ENCODE data around the gene CDH26.
A peak's percentile ranks its signal among the peaks of the same experiment; 100 is the strongest.
"Not testable (repeated sequence)": the region's sequence is repeated elsewhere in the genome, so short reads cannot be mapped to it uniquely, and the experiment has no call there.

Gene CDH26

DNA sequence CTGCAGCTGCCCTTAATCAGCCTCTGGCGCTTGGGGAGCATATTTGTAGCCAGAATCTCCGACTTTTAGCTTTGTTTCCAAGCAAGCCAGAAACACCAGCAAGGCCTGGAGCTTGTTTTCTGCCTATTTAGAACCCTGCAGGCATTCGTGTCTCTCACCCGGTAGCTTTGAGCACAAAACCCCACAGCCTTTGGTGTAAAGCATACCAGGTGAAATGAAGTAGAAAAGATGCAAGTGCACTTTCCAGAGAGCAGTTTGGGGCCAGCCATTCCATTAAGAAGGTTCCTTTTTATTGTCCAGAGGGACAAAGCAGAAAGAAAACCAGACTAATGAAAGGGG is 17.3 kb upstream of the CDH26 start:
- DNase-seq, result no peak

DNA sequence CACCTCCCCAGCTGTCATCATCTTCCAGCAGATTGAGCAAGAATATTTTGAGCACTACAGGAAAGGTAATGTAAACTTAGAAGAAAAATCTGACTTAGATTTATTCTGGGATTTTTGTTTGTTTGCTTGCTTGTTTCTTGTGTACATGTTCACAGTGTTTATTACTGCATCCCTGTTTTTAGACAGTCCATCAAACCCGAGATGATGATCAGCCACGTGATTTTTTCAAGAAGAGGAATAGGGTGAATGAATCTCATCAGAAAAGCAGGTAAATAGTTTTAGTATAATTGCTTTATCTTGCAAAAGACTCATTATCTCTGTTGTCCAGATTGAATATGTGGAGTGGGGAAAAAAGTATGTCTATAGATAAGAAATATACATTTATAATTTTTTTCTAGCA is 16.0 kb upstream of the CDH26 start:
- no peak for DNase-seq

DNA sequence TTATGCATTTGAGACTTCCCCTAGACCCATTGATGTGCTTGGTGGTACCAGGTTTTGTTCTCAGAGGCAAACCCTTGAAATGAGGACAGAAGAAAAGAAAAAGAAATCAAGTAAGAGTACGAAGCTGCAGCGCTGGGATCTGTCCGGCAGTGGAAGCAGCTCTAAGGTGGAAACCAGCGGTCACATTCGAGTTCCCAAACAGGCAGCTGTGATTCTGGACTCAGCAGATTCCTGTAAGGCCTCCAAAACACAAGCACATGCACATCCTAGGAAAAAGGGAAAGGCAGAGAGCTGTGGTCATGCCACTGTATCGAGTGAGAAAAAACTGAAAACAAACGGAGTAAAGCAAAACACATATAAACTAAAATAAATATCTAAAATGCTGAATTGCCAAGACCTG is 13.5 kb upstream of the CDH26 start:
- DNase-seq, result no peak

DNA sequence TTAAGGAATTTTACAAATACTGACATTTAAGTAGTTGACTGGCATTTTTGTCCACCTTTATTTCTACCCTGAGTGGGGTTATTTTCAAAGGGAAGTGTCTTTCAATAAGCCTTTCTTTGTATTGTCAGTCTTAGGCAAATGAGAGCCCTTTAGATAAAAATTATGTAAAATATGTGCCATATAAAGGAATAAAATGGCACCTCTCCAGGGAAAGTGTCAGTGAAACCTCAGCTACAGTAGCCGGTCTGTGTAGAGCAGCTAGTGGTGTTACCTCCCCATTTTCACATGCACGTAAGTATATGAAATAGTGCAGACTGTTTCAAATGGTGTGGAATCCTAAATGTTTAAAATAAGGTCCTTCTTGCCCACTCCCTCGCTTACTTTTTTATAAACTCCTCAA is 13.0 kb upstream of the CDH26 start:
- no peak for DNase-seq

DNA sequence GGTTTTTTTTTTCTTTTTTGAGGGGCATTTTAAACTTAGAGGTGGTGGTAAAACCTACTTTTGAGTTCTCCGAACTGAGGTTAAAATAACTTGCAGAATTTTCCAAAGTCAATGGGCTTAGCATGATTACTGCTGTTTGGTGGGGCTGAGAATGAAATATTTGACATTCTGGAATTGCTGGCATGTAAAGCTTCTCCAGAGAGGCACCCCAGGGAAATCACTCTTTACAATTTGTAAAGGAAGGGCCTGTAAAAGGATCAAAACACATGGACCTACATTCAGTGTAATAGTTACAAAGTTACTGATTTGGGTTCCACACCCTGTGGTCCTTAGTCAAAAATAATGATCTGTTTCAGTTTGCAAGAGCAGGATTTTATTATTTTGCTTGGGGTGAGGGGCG is 12.5 kb upstream of the CDH26 start:
- no peak for DNase-seq

DNA sequence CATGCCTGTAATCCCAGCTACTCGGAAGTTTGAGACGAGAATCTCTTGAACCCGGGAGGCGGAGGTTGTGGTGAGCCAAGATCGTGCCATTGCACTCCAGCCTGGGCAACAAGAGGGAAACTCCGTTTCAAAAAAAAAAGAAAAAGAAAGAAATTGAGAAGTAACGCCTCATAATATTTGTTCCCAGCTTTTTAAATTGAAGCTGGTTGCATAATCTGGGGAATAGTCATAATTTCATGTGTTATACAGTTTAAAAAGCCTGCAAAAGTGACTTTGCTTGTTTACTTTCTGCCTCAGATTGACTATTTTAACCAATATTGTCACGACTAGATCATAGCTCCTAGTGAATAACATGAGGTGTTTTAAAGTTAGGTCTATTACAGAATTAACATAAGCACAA is 10.8 kb upstream of the CDH26 start:
- no peak for DNase-seq

DNA sequence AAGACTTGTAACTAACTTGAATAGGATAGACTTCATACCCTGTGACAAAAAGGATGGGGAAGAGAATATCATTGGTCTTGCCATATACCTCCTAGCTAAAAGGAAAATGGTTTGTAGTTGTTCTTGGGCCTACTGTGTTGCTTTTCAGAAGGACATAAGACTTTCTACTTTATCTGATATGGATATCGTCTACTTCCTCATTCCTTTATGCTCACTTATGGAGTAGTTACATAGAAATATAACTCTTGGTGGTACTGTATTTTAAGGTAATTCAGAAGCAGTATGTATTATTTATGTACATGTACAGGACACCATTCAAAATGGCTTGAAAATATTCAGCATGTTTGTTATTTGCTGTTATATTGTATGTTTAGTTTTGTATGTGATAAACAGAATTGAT is 10.0 kb upstream of the CDH26 start:
- DNase-seq, result no peak

DNA sequence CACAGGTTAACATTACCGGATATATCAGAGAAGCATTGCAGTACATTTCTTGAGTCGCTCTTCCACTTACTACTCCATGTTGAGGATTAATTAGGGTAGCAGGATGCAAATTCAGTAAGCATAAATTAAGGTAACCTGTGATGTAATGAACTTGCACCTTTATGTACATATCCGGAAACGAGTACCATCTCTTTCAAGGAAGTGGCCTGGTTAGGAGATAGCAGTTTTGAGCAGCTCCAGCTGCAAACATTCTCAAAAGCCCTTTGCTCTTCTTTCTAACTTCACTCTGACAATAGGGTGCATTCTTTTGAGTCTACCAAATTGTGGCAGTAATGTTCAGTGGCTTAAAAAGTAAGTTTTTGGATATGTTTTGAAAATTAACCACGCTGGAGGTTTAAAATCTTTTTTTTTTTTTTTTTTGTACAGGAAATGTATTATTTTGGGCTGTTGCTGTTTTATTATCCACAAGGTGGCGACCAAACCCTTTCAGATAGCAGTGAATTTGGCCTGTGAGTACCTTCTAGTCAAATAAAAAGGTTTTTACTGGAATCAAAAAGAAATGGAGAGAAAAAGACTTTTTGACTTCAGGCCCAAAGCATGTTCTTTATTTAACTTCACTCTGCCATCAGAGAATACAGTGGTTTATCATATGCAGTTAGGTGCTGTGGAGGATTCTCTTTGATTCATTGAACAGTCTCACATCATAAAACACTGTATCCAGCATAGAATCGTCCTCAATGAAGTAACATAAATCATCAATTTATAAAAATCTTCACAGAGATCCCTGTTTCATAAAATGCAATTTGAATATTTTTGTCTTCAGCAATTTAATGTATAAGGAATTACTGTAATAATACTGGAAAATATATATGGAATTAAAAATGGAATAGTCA is 9.1 kb upstream of the CDH26 start:
- peak in 4 of 51 donors; percentile 9 to 74 (median 23) for DNase-seq

DNA sequence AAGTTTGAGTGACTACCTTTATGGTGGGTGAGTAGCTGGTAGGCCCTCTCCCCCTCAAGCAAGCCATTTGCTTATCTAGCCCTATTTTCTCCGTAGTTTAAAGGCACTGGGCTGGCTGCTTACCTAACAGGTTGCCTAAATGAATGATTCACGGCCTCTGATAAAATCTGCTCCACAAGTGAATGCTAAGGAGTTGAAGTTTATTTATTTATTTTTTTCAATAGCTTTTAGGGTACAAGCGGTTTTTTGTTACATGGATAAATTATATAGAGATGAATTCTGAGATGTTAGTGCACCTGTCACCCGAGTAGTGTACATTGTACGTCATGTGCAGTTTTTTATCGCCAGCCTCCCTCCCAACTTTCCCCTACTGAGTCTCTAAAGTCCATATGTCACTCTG is 8.3 kb upstream of the CDH26 start:
- DNase-seq, result no peak

DNA sequence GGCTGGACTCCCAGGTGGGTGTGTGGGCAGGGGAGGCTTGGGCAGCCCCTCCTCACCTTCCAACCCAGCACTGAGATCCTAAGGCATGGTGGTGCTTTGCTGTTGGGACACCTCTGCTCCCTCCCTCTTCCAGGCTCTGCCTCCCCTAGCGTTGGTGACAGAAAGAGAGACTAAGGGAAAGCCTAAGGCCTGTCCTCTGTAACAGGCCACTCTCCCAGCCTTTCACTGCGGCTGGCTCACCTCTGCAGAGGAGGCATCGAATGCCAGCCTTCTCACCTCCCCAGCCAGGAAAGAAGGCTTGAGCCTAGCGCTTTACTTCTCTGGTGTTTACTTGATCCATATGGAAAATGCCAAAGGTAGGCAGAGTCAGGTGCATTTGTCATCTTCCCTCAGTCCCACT is 3.5 kb upstream of the CDH26 start:
- DNase-seq, result no peak

DNA sequence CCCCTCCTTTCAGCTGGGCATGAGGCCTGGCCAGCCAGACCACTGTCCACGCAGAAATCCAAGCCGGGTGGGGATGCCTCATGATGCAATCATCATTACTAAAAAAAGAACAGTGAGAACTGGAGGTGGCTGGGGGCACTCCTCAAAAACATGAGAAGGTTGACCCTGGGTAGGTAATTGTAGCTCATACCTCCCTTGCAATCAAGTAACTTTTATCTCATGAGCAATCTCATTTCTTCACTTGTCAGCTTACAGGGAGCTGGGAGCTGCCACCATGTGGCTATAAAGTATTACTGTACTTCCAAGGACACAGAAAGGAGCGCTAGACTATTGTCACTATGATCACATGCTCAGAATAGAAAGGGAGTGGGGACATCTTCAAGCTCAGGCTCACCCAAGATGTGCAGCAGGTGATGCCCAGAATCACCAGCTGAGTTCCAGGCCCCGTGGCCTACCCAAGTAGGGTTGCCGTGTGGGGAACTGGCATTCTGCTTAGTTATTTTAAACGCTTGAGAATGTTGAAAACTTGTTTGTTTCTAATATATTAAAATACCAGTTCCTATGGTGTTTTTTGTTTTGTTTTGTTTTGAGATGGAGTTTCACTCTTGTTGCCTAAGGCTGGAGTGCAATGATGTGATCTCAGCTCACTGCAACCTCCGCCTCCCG is 3.0 kb upstream of the CDH26 start:
- DNase-seq, result peak in 6 of 51 donors; percentile 14 to 48 (median 19)

DNA sequence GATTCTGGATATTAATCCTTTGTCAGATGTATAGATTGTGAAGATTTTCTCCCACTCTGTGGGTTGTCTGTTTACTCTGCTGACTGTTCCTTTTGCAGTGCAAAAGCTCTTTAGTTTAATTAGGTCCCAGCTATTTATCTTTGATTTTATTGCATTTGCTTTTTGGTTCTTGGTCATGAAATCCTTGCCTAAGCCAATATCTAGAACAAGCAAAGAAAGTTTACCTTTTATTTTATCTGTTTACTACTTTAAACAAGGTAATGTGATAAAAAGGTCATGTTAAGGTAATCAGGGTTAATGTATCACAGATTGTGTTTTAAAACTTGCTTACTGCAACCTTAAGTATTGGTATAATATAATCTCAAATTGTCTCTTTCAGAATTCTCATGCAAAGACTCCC is 655 bp upstream of the CDH26 start:
- not testable (repeated sequence) for DNase-seq

DNA sequence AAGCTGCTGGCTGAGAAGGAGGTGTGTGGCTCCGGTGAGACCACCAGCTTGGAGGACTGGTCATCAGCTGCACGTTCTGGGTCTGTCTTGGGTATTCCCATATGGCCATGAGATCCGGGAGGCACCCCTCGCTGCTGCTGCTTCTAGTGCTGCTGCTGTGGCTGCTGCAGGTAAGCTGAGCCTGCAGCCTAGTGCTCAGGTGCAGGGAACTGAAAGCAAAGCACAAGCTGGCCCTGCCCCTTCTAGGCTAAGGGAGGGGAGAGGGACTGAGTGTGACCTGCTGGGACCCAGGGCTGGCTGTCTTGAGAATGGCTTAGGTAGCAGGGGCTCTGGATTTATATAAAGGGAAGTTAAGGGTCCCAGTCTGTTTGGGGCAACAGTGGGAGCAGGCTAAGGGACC is 403 bp downstream of the CDH26 start:
- DNase-seq, result no peak

DNA sequence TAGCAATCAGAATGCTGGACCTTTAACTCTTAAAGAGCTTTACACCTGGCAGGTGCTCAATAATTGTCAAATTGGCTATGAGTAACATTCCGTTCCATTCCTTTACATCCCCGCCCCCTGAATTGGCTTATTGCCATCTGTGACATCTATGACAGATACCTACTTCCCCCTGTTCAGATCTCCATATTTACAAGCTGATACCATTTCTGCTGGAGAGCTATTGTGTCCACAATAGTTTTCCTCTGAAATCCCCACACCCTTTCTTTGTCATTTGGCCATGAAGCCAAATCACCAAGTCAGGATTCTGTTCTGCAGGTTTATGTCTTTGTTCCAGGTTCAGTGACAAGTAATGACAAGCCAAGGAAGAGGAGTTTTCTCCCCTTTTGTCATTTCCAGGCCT is 3.2 kb downstream of the CDH26 start:
- no peak for DNase-seq

DNA sequence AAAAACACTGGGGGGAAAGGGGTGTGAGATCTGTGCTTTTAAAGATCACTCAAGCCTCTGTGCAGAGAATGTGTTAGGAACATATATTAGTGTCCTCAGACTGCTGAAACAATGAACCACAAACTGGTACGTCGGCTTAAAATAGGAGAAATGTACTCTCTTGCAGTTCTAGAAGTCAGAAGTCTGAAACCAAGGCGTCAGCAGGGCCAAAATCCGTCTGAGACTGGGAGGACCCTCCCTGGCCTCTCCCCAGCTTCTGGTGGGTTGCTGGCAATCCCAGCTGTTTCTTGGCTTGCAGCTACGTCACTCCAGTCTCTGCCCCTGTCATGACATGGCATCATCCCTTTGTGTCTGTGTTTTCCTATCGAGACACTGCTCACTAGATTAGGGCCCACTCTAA is 3.9 kb downstream of the CDH26 start:
- no peak for DNase-seq

DNA sequence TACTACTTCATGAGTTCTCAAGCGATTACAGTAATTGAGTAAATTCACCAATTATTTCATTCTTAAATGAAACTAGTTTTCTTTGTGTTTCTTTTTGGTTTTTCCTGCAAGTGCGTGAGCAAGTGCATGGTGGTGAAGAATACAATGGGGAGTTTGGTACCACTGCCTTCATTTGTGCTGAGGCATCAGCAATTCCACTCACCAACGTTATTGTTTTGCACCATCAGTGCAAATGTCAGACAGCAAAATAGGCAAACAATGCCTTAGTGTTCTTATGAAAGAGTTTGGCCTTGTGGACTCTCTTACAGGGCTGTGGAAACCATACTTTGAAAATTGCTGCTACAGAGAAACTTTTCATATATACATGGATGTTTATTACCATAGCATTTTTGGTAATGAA is 8.2 kb downstream of the CDH26 start:
- DNase-seq, result peak in 10 of 51 donors; percentile 18 to 63 (median 38)

DNA sequence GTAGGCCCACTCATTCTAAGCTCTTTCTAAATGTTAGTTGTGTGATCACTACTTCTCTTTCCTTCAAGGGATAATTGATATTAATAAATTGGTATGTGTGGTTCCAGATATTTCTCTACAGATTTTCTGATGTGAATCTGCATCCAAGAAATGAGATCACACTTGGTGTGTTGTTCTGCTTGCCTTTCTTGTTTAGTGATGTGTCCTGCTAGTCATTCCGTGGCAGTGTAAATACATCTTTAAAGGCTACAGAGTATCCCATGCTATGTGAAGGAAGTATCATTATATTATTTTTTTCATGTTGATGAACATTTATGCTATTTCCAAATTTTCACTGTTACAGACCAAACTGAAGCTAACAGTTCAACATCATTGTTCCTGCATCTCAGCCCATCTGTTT is 13.2 kb downstream of the CDH26 start:
- no peak for DNase-seq

DNA sequence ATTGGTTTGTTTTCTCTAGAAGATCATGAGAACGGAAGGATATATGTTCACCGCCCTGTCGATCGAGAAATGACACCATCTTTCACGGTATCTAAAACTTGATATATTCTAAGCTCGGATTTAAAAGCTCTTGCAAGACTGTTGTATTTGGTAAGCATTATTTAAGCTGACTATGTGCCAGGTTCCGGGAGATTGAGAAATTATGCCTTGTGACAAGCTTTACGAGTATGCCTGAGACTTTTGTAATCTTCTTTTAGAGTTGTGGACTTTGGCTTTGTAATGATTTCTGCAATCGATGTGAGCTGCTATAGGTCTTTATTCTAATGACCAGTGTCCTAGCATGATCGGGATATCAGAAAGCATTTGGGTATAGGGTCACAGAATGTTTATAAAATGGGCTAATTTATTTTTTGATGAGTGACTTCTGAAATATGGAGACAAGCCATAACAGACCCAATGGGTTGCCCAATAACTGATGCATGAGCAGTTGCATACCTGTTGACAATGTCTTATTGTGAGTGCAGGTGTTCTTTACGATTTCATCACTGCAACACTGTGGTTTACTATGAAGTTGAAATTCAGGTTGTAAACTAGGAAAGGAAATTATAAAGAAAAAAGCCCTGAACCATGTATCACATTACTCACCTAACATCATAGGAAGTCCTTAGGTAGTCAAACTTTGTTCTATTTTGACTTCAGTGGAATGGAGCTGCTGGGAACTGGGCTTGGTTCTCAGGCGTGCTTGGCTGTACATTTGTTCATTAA is 14.0 kb downstream of the CDH26 start:
- no peak for DNase-seq

DNA sequence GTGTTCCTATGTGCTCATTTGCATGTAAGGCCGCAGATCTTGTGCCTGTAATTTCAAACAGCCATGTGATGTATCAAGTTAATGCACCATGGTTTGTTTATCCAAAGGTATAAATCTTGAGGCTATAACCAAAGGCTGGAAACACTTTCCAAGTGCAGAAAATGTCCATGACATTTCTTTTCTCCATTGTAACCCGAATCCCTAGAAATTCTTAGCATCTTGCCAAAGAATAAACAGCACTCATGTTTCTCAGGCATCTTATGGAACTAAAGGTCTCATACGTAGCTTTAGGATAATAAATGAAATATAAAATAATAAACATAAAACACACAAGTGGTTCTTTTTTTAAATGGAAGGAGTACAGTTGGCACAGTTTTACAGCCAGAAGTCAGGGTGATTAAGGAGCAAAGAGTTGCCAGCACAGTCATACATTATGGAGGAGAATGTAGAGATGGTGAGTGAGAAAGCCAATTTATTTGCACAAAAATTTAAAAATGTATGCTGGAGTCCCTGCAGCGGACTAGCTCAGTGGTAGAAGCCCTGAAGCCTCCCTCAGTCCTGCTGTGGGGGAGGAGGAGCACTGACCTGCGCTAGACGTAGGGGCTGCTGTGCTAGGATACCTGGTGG is 18.0 kb downstream of the CDH26 start:
- DNase-seq, result no peak

DNA sequence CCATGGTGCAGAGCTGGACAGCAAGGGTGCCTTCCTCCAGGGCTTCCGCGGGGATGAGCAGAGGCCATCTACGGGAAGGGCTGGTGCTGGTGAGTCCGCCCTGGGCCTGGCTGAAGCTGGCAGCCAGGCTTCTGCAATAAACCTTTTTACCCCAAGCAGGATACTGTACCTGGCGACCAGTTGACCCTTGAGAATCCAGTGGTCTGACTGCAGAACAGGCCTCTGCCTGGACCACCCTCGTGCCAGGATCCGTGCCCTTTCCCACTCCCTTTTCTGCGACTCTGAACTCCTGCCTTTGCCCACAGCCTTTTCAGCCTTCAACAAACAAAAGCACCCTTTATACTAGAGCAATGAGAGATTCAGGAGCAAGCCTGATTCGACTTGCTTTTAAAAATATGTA is 18.9 kb downstream of the CDH26 start:
- DNase-seq, result peak in 20 of 51 donors; percentile 11 to 66 (median 26)

DNA sequence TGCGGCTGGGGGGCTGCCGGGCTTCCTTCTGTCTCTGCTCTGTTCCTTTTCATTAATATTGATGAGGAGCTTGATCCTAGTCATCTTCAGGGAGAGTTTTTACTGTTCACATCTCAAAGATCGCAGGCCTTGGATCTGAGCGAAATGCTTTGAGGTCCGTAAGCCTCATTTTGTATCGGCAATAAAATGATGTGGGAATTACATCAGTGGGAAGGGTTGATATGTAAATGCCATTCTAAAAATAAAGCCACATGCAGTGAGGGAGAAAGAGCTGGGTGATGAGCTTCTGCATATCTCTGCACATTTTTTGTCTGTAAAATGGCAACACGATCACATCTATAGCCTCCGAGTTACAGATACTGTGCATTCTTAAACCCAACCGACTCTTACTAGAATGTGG is 24.9 kb downstream of the CDH26 start:
- no peak for DNase-seq

DNA sequence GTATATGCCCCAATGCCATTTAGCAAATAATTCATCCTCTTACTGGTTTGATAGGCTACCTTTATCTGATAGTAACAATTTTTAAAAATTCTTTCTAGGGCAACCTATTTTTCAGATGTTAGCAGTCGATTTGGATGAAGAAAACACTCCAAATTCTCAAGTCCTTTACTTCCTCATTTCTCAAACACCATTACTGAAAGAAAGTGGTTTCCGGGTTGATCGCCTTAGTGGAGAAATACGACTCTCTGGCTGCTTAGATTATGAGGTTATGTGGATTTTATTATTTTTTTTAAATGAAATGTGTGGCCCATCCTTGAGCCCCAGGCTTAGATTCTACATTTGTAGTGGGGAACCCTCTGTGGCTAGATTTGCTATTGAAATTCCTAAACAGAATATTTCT is 26.3 kb downstream of the CDH26 start:
- no peak for DNase-seq

Measured in hypothalamus (tissue), 51 donors.